GM18502 (cell line): ENCODE measurements around the gene MEGF11.

Experiments
- ATAC-seq: cut with Tn5 transposase; IDR thresholded peaks from one replicate; pipeline ENCODE4 v1.9.1; 2021; ENCODE audit warnings: mild to moderate bottlenecking; ENCODE audit not compliant: unreplicated experiment, poor library complexity

The MEGF11 gene

GRCh38 chr15:66253418-66254088 is at the start of gene MEGF11:
Gene MEGF11, minus strand, starts transcription at chr15:66253750. Its CDS starts 125,347 bp downstream, at chr15:66128403.
- ATAC-seq: no peak

GRCh38 chr15:66302489-66303278 is 49.1 kb upstream of the MEGF11 start:
- ATAC-seq: no peak

GRCh38 chr15:66298803-66299251 is 45.3 kb upstream of the MEGF11 start:
- ATAC-seq: no peak

GRCh38 chr15:66296186-66296585 is 42.6 kb upstream of the MEGF11 start:
- no peak for ATAC-seq

GRCh38 chr15:66294932-66295235 is 41.3 kb upstream of the MEGF11 start:
- no peak for ATAC-seq

- ATAC-seq: peak; percentile 16
Observed at GRCh38 chr15:66294157-66294931, 40.8 kb upstream of the MEGF11 start.

GRCh38 chr15:66293419-66294156 is 40.0 kb upstream of the MEGF11 start, which contains the start of gene DIS3L:
Gene DIS3L, plus strand, starts transcription at chr15:66293568. Its CDS starts 29 bp downstream, at chr15:66293597.
- peak; percentile 64 for ATAC-seq

GRCh38 chr15:66292571-66293418 is 39.2 kb upstream of the MEGF11 start:
- ATAC-seq: peak; percentile 22

- no peak for ATAC-seq
Observed at GRCh38 chr15:66291816-66292570, 38.4 kb upstream of the MEGF11 start.

GRCh38 chr15:66290518-66290917 is 37.0 kb upstream of the MEGF11 start:
- no peak for ATAC-seq

GRCh38 chr15:66290007-66290406 is 36.5 kb upstream of the MEGF11 start:
- no peak for ATAC-seq

GRCh38 chr15:66288551-66289185 is 35.1 kb upstream of the MEGF11 start:
- ATAC-seq: no peak

GRCh38 chr15:66288093-66288492 is 34.5 kb upstream of the MEGF11 start:
- no peak for ATAC-seq

GRCh38 chr15:66287461-66288057 is 34.0 kb upstream of the MEGF11 start:
- ATAC-seq: no peak

GRCh38 chr15:66285533-66286280 is 32.2 kb upstream of the MEGF11 start:
- no peak for ATAC-seq

GRCh38 chr15:66284271-66284670 is 30.7 kb upstream of the MEGF11 start:
- ATAC-seq: no peak

GRCh38 chr15:66278671-66279070 is 25.1 kb upstream of the MEGF11 start:
- ATAC-seq: no peak
